ENCODE data around the gene SAXO1.

SAXO1 gene

GRCh38 chr9:18910916-18911315 lies 122.1 kb downstream of the SAXO1 start:
- no peak for DNase-seq (ENCODE audit: low spot score)

- DNase-seq (ENCODE audit: low spot score): no peak
These were observed 122.6 kb downstream of the SAXO1 start for GRCh38 chr9:18910435-18910834.

- DNase-seq (ENCODE audit: low spot score): no peak
These were observed 123.6 kb downstream of the SAXO1 start for GRCh38 chr9:18909140-18910018.

- no peak for DNase-seq (ENCODE audit: low spot score)
These were observed 124.9 kb downstream of the SAXO1 start for GRCh38 chr9:18907927-18908625.

GRCh38 chr9:18906656-18907395 lies 126.2 kb downstream of the SAXO1 start:
- no peak for DNase-seq (ENCODE audit: low spot score)

GRCh38 chr9:18905883-18906629 lies 127.0 kb downstream of the SAXO1 start:
- no peak for DNase-seq (ENCODE audit: low spot score)

GRCh38 chr9:18905028-18905882 lies 127.8 kb downstream of the SAXO1 start:
- DNase-seq (ENCODE audit: low spot score): no peak

- no peak for DNase-seq (ENCODE audit: low spot score)
These were observed 129.6 kb downstream of the SAXO1 start for GRCh38 chr9:18903450-18903849.

- no peak for DNase-seq (ENCODE audit: low spot score)
These were observed 136.4 kb downstream of the SAXO1 start for GRCh38 chr9:18896531-18897179.

- DNase-seq (ENCODE audit: low spot score): no peak
These were observed 137.0 kb downstream of the SAXO1 start for GRCh38 chr9:18896004-18896403.

- no peak for DNase-seq (ENCODE audit: low spot score)
These were observed 139.5 kb downstream of the SAXO1 start for GRCh38 chr9:18893491-18893890.

GRCh38 chr9:18893046-18893445 lies 140.0 kb downstream of the SAXO1 start:
- DNase-seq (ENCODE audit: low spot score): no peak

GRCh38 chr9:18891946-18892670 lies 140.9 kb downstream of the SAXO1 start:
- no peak for DNase-seq (ENCODE audit: low spot score)

- no peak for DNase-seq (ENCODE audit: low spot score)
These were observed 142.6 kb downstream of the SAXO1 start for GRCh38 chr9:18890372-18890771.

- DNase-seq (ENCODE audit: low spot score): no peak
These were observed 143.5 kb downstream of the SAXO1 start for GRCh38 chr9:18889550-18889949.

GRCh38 chr9:18888290-18888689 lies 144.7 kb downstream of the SAXO1 start:
- DNase-seq (ENCODE audit: low spot score): no peak

GRCh38 chr9:18887546-18887945 lies 145.5 kb downstream of the SAXO1 start:
- no peak for DNase-seq (ENCODE audit: low spot score)

GRCh38 chr9:18881758-18882157 lies 151.3 kb downstream of the SAXO1 start:
- no peak for DNase-seq (ENCODE audit: low spot score)

GRCh38 chr9:18877984-18878383 lies 155.0 kb downstream of the SAXO1 start:
- no peak for DNase-seq (ENCODE audit: low spot score)

Data from NAMALWA (cell line).